ENCODE measurements around the gene NR3C2.

DNA sequence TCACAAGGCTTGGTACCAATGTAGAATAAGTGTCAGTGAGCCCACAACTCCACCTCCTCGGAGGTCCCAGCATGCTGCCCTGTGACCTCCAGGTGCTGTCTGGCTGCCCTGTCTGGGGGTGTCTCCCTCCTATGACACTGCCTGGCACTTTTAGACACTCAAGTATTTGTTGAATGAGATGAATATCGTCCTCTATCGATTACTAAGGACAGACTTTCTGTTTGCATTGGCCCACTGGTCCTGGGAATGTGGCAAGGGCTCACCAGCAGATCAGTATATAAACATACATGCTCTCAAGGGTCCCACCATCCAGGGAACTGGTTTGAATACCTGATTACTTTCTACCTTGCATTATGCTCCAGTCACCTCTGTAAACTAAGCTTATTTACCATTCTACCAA is 333.0 kb downstream of the NR3C2 start:
- TF ChIP-seq, protein P1, sequence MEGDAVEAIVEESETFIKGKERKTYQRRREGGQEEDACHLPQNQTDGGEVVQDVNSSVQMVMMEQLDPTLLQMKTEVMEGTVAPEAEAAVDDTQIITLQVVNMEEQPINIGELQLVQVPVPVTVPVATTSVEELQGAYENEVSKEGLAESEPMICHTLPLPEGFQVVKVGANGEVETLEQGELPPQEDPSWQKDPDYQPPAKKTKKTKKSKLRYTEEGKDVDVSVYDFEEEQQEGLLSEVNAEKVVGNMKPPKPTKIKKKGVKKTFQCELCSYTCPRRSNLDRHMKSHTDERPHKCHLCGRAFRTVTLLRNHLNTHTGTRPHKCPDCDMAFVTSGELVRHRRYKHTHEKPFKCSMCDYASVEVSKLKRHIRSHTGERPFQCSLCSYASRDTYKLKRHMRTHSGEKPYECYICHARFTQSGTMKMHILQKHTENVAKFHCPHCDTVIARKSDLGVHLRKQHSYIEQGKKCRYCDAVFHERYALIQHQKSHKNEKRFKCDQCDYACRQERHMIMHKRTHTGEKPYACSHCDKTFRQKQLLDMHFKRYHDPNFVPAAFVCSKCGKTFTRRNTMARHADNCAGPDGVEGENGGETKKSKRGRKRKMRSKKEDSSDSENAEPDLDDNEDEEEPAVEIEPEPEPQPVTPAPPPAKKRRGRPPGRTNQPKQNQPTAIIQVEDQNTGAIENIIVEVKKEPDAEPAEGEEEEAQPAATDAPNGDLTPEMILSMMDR (conservative IDR thresholded peaks at IDR 0.05; ENCODE audit: low read depth, low read length): no peak
- TF ChIP-seq MXI1 (IDR thresholded peaks at IDR 0.05; ENCODE audit: borderline replicate concordance, low read depth, low read length) (no peak), POLR2A (IDR thresholded peaks at IDR 0.05; ENCODE audit: low read depth, low read length) (no peak), USF2 (IDR thresholded peaks at IDR 0.05; ENCODE audit: low read depth, low read length) (no peak), SMC3 (IDR thresholded peaks at IDR 0.05; ENCODE audit: low read depth, low read length) (no peak), CEBPB (IDR thresholded peaks at IDR 0.05; ENCODE audit: low read depth, low read length) (no peak), BHLHE40 (IDR thresholded peaks at IDR 0.05; ENCODE audit: low read depth, low read length) (no peak)
- TF ChIP-seq, protein P2, sequence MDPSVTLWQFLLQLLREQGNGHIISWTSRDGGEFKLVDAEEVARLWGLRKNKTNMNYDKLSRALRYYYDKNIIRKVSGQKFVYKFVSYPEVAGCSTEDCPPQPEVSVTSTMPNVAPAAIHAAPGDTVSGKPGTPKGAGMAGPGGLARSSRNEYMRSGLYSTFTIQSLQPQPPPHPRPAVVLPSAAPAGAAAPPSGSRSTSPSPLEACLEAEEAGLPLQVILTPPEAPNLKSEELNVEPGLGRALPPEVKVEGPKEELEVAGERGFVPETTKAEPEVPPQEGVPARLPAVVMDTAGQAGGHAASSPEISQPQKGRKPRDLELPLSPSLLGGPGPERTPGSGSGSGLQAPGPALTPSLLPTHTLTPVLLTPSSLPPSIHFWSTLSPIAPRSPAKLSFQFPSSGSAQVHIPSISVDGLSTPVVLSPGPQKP (IDR thresholded peaks at IDR 0.05; ENCODE audit: borderline replicate concordance, low read depth, low read length): no peak

Measured in IMR-90 (cell line).